GM13976 (cell line): ENCODE results near the gene PKNOX2.

Experiments
- DNase-seq: peaks from one replicate; pipeline ENCODE4 v3.0.0; 2012; ENCODE audit warnings: low spot score
- in situ Hi-C: fragments of 300-500 bp; cut with MboI; formaldehyde crosslinking; loops from one replicate; pipeline ENCODE4 v1.12.0; 2022; ENCODE audit warnings: low sequenced_read_pairs, mixed read lengths, inconsistent platforms; ENCODE audit not compliant: unreplicated experiment
- TF ChIP-seq, protein P1 (sequence below): IDR thresholded peaks from 2 replicates; pipeline ENCODE4 v1.5.1; 2012; ENCODE audit warnings: borderline replicate concordance, mild to moderate bottlenecking; ENCODE audit not compliant: insufficient read depth; ENCODE audit errors: extremely low read depth, missing control alignments, control extremely low read depth

The PKNOX2 gene

GRCh38 chr11:125192717-125193415, 28.3 kb downstream of the PKNOX2 start:
- no peak for DNase-seq
- in situ Hi-C loops, result no loop called here
- TF ChIP-seq, protein P1, sequence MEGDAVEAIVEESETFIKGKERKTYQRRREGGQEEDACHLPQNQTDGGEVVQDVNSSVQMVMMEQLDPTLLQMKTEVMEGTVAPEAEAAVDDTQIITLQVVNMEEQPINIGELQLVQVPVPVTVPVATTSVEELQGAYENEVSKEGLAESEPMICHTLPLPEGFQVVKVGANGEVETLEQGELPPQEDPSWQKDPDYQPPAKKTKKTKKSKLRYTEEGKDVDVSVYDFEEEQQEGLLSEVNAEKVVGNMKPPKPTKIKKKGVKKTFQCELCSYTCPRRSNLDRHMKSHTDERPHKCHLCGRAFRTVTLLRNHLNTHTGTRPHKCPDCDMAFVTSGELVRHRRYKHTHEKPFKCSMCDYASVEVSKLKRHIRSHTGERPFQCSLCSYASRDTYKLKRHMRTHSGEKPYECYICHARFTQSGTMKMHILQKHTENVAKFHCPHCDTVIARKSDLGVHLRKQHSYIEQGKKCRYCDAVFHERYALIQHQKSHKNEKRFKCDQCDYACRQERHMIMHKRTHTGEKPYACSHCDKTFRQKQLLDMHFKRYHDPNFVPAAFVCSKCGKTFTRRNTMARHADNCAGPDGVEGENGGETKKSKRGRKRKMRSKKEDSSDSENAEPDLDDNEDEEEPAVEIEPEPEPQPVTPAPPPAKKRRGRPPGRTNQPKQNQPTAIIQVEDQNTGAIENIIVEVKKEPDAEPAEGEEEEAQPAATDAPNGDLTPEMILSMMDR, result no peak

- in situ Hi-C loops, result no loop called here
- DNase-seq, result no peak
- TF ChIP-seq, protein P1, result no peak
Observed at GRCh38 chr11:125193416-125193726, 28.8 kb downstream of the PKNOX2 start.

DNA sequence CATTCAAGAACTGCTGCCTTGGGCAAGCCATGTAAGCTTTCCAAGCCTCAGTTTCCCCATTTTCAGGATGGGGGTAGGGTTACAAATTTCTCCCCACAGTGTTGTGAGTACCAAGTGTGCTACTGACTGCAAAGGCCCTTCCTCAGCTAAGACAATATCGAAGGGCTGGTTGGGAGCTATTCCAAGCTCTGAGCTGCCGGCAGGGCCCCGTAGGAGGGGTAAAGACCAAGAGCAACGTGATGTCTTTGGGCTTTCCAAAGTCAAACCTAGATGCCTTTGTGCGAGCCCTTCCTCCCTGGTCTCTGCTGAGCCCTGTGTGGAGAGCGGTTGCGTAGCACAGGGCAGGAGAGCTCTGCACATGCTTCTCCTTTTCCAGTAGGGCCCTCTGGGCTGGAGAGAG, 29.3 kb downstream of the PKNOX2 start:
- DNase-seq, result no peak
- TF ChIP-seq, protein P1, result no peak
- in situ Hi-C loops, result no loop called here

DNA sequence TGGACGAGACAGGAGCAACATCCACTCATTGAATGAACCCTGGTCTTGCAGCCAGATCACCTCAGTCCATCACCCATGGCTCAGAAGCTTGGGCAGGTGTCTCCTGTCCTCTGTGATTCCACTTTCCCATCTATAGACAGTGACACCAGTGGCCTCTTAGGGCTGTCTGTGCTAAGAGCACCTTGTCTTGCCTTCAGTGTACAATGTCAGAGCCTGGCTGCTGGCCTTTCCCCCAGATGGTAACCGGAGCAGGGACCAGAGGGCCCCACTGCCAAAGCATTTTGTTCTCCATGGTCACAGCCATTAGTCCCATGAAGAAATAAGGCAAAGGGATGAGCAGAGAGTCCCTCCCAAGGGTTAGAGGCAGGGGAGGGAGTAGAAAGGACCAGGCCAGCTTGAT, 35.4 kb downstream of the PKNOX2 start:
- in situ Hi-C loops, result no loop called here
- TF ChIP-seq, protein P1, result no peak

DNA sequence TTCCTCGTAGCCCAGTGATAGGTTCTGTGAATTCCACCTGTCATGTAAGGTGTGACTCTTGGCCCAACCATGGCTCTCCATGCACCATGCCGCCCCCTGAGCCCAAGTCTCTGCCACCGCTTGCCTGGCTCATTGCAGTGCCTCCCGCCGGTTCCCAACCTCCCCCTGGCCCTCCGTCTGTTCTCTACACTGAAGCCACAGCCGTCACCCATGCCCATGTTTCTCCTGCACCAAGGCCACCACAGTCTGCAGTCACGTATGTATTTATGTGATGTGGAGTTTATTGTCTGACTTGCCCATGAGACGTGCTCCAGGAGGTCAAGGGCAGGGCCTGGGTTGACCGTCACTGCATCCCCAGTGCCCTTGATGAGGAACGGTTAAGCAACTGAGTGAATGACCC, 35.9 kb downstream of the PKNOX2 start:
- TF ChIP-seq, protein P1, result no peak
- no peak for DNase-seq
- in situ Hi-C loops, result no loop called here

More for the DNA sequence above, 35.4 kb downstream of the PKNOX2 start:
- DNase-seq, result no peak

- no peak for DNase-seq
- TF ChIP-seq, protein P1, result no peak
- in situ Hi-C loops, result no loop called here
Observed at GRCh38 chr11:125201525-125202141, 37.1 kb downstream of the PKNOX2 start.
